ENCODE data around the gene DLST.
A peak's percentile ranks its signal among the peaks of the same experiment; 100 is the strongest.

DLST gene

DNA sequence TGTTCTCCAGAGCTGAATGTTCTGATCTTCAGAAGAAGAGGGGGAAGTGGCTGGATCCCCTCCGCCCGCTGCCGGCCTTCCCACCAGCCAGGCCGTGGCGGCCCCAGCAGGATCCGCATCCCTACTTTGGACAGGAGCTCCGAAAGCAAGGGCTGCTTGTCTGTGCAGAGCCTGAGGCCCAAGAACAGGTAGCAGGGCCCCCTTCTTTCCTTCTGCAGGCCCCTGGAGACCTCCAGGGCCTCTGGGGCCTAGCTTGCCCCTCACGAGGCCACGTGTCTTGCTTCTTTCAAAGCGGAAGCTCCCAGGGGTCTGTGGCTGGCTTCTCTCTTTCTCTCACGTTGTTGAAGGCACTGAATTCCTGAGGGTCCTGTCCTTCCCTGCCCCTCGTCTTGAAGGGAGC, 60.5 kb downstream of the DLST start:
- no peak overlapping the region for H3K4me3 ChIP-seq (replicated peaks in 1 of 2; ENCODE audit: low read depth in 2 of 2, low read length in 2 of 2)
- TF ChIP-seq CTCF (IDR thresholded peaks at IDR 0.05; ENCODE audit: low read depth, low read length) = no peak

GRCh38 chr14:74942608-74943007, 60.9 kb downstream of the DLST start:
- TF ChIP-seq CTCF (IDR thresholded peaks at IDR 0.05; ENCODE audit: low read depth, low read length) = no peak
- H3K4me3 ChIP-seq (replicated peaks in 1 of 2; ENCODE audit: low read depth in 2 of 2, low read length in 2 of 2) = no peak overlapping the region

More for the DNA sequence above, 60.5 kb downstream of the DLST start:
- no peak for DNase-seq (ENCODE audit: low read depth in 2 of 2)

GRCh38 chr14:74945261-74945851, 63.6 kb downstream of the DLST start:
- H3K4me3 ChIP-seq (replicated peaks in 1 of 2; ENCODE audit: low read depth in 2 of 2, low read length in 2 of 2) = no peak overlapping the region
- DNase-seq (ENCODE audit: low read depth in 2 of 2) = peak; percentile 32
- peak; percentile 60 for TF ChIP-seq CTCF (IDR thresholded peaks at IDR 0.05; ENCODE audit: low read depth, low read length)

More at GRCh38 chr14:74942608-74943007, 60.9 kb downstream of the DLST start:
- no peak for DNase-seq (ENCODE audit: low read depth in 2 of 2)

- DNase-seq (ENCODE audit: low read depth in 2 of 2) = peak; percentile 75 to 76
- TF ChIP-seq CTCF (IDR thresholded peaks at IDR 0.05; ENCODE audit: low read depth, low read length) = peak; percentile 96
- no peak overlapping the region for H3K4me3 ChIP-seq (replicated peaks in 1 of 2; ENCODE audit: low read depth in 2 of 2, low read length in 2 of 2)
Measured at GRCh38 chr14:74945852-74946658, 64.3 kb downstream of the DLST start.

DNA sequence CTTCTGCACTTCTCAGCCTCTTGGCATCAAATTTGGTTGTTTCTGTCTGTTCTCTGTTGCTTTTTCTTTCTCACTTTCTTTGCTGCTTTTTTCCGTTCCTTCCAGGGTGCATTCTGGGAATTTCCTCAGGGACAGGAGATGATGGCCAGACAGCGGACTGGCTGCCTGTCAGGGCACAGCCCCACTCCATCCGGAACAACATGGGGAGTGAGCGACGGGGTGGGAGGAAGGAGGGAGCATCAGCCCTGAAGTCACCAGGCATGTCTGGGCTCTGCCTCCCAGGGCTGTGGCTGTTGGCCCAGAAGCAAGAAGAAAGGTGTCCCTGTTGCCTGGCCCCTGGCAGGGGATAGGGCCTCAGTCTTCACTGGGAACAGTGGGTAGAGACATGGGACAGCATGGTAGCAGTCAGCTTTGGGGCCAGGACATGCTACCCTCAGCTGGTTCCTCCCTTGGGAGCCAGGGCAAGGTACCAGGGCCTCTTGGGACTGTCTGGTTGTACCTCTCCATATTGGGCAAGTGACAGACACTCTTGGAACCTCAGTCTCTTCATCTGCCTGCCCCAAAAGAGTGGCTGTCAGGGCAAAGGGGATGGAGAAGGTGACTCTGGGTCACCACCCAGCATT, 65.1 kb downstream of the DLST start:
- no peak overlapping the region for H3K4me3 ChIP-seq (replicated peaks in 1 of 2; ENCODE audit: low read depth in 2 of 2, low read length in 2 of 2)
- TF ChIP-seq CTCF (IDR thresholded peaks at IDR 0.05; ENCODE audit: low read depth, low read length) = no peak
- no peak for DNase-seq (ENCODE audit: low read depth in 2 of 2)

- H3K4me3 ChIP-seq (replicated peaks in 1 of 2; ENCODE audit: low read depth in 2 of 2, low read length in 2 of 2) = no peak overlapping the region
- no peak for TF ChIP-seq CTCF (IDR thresholded peaks at IDR 0.05; ENCODE audit: low read depth, low read length)
Measured at GRCh38 chr14:74947353-74948227, 65.9 kb downstream of the DLST start.

More at GRCh38 chr14:74947353-74948227, 65.9 kb downstream of the DLST start:
- no peak for DNase-seq (ENCODE audit: low read depth in 2 of 2)

All from cardiac fibroblast (primary cell).